Effector memory CD8-positive, alpha-beta T cell (primary cell): ENCODE measurements around the gene KDM5C.
"Not testable (repeated sequence)": the region's sequence is repeated elsewhere in the genome, so short reads cannot be mapped to it uniquely, and the experiment has no call there.

Experiments
- ATAC-seq: fragments of 150-1000 bp; cut with Tn5 transposase; replicated peaks from 2 replicates; pipeline ENCODE4 v1.10.0; 2021; ENCODE audit warnings: mild to moderate bottlenecking, moderate library complexity
- DNase-seq, 3 experiments: peaks; one replicate each; pipeline ENCODE4 v3.0.0; 2021
- H3K27ac Mint-ChIP-seq, 2 donors: one replicate each; pipeline ENCODE4 v1.8.0; 2022; ENCODE audit warnings: mild to moderate bottlenecking in 2 of 2, mixed read lengths in 2 of 2, moderate library complexity in 2 of 2
- H3K27me3 Mint-ChIP-seq, 2 donors: one replicate each; pipeline ENCODE4 v1.8.0; 2022; ENCODE audit warnings: mixed read lengths in 2 of 2
- H3K36me3 Mint-ChIP-seq: one replicate; pipeline ENCODE4 v1.8.0; 2022; ENCODE audit warnings: mild to moderate bottlenecking, moderate library complexity, mixed read lengths; ENCODE audit not compliant: insufficient read depth
- H3K4me1 Mint-ChIP-seq, 2 donors: one replicate each; pipeline ENCODE4 v1.8.0; 2022; ENCODE audit warnings: low read depth in 2 of 2, mixed read lengths in 2 of 2
- H3K4me3 Mint-ChIP-seq, 2 donors: one replicate each; pipeline ENCODE4 v1.8.0; 2022; ENCODE audit warnings: mild to moderate bottlenecking in 2 of 2, mixed read lengths in 2 of 2, moderate library complexity in 2 of 2
- H3K9me3 Mint-ChIP-seq, 2 donors: one replicate each; pipeline ENCODE4 v1.8.0; 2022; ENCODE audit warnings: mixed read lengths in 2 of 2

KDM5C gene

GRCh38 chrX:53195401-53195800, 29.6 kb downstream of the KDM5C start:
- Mint-ChIP-seq H3K4me1 (peaks cover 4 to 5% of the 10 kb centered on the region in 2 donors), H3K36me3 (peaks cover 55% of the 10 kb centered on the region), H3K27me3 (no peaks in the 10 kb centered on the region), H3K27ac (peak overlapping the region in 1 of 2 donors; percentile 72), H3K9me3 (no peaks in the 10 kb centered on the region), H3K4me3 (peak overlapping the region in 1 of 2 donors; percentile 31)
- no peak for DNase-seq
- ATAC-seq: no peak

GRCh38 chrX:53194308-53194707, 30.7 kb downstream of the KDM5C start:
- no peaks in the 10 kb centered on the region for H3K27me3 Mint-ChIP-seq
- H3K9me3 Mint-ChIP-seq: no peaks in the 10 kb centered on the region
- no peak for ATAC-seq
- peaks cover 55% of the 10 kb centered on the region for H3K36me3 Mint-ChIP-seq
- DNase-seq: no peak
- H3K4me3 Mint-ChIP-seq: no peak overlapping the region
- no peak overlapping the region for H3K27ac Mint-ChIP-seq
- peaks cover 6 to 7% of the 10 kb centered on the region in 2 donors for H3K4me1 Mint-ChIP-seq

- ATAC-seq (no peak), DNase-seq (no peak)
- H3K36me3 Mint-ChIP-seq: peaks cover 47% of the 10 kb centered on the region
- no peaks in the 10 kb centered on the region for H3K9me3 Mint-ChIP-seq
- no peak overlapping the region for H3K4me3 Mint-ChIP-seq
- no peaks in the 10 kb centered on the region for H3K27me3 Mint-ChIP-seq
- no peak overlapping the region for H3K27ac Mint-ChIP-seq
- peaks cover 6 to 8% of the 10 kb centered on the region in 2 donors for H3K4me1 Mint-ChIP-seq
Measured at GRCh38 chrX:53193093-53193492, 31.9 kb downstream of the KDM5C start.

- ATAC-seq: no peak
- H3K4me3 Mint-ChIP-seq: no peak overlapping the region
Measured at GRCh38 chrX:53190363-53190960, 34.5 kb downstream of the KDM5C start.

GRCh38 chrX:53188763-53189162, 36.2 kb downstream of the KDM5C start:
- no peak for ATAC-seq
- no peak overlapping the region for H3K27ac Mint-ChIP-seq
- peaks cover 1 to 3% of the 10 kb centered on the region in 2 donors for H3K4me1 Mint-ChIP-seq
- H3K36me3 Mint-ChIP-seq: peaks cover 13% of the 10 kb centered on the region
- no peak for DNase-seq
- H3K27me3 Mint-ChIP-seq: no peaks in the 10 kb centered on the region
- no peaks in the 10 kb centered on the region for H3K9me3 Mint-ChIP-seq
- H3K4me3 Mint-ChIP-seq: no peak overlapping the region

More at GRCh38 chrX:53190363-53190960, 34.5 kb downstream of the KDM5C start:
- peaks cover 1 to 5% of the 10 kb centered on the region in 2 donors for H3K4me1 Mint-ChIP-seq
- no peak for DNase-seq
- peaks cover 20% of the 10 kb centered on the region for H3K36me3 Mint-ChIP-seq
- peak overlapping the region; percentile 77 to 82 for H3K27ac Mint-ChIP-seq
- no peaks in the 10 kb centered on the region for H3K9me3 Mint-ChIP-seq
- no peaks in the 10 kb centered on the region for H3K27me3 Mint-ChIP-seq

- Mint-ChIP-seq H3K36me3 (peaks cover 9% of the 10 kb centered on the region), H3K4me3 (no peak overlapping the region), H3K9me3 (no peaks in the 10 kb centered on the region), H3K27ac (no peak overlapping the region), H3K27me3 (no peaks in the 10 kb centered on the region), H3K4me1 (peaks cover 1 to 3% of the 10 kb centered on the region in 2 donors)
- no peak for DNase-seq
- ATAC-seq: no peak
Measured at GRCh38 chrX:53186351-53186750, 38.7 kb downstream of the KDM5C start.

GRCh38 chrX:53184836-53185235, 40.2 kb downstream of the KDM5C start:
- no peak for DNase-seq

GRCh38 chrX:53171356-53171755, 53.7 kb downstream of the KDM5C start:
- no peak for DNase-seq
- Mint-ChIP-seq H3K4me3 (no peak overlapping the region), H3K9me3 (peaks cover 4 to 6% of the 10 kb centered on the region in 2 donors)

More at GRCh38 chrX:53184836-53185235, 40.2 kb downstream of the KDM5C start:
- Mint-ChIP-seq H3K27ac (no peak overlapping the region), H3K9me3 (no peaks in the 10 kb centered on the region), H3K4me1 (peaks cover 1 to 3% of the 10 kb centered on the region in 2 donors), H3K36me3 (peaks cover 5% of the 10 kb centered on the region), H3K27me3 (no peaks in the 10 kb centered on the region), H3K4me3 (no peak overlapping the region)
- no peak for ATAC-seq

GRCh38 chrX:53166103-53166502, 58.9 kb downstream of the KDM5C start:
- DNase-seq (no peak), ATAC-seq (no peak)
- H3K36me3 Mint-ChIP-seq: no peaks in the 10 kb centered on the region
- H3K4me3 Mint-ChIP-seq: no peak overlapping the region
- no peaks in the 10 kb centered on the region for H3K9me3 Mint-ChIP-seq
- no peaks in the 10 kb centered on the region for H3K27me3 Mint-ChIP-seq
- no peaks in the 10 kb centered on the region for H3K4me1 Mint-ChIP-seq
- no peak overlapping the region for H3K27ac Mint-ChIP-seq

More at GRCh38 chrX:53171356-53171755, 53.7 kb downstream of the KDM5C start:
- ATAC-seq: no peak
- no peak overlapping the region for H3K27ac Mint-ChIP-seq
- H3K4me1 Mint-ChIP-seq: no peaks in the 10 kb centered on the region
- no peaks in the 10 kb centered on the region for H3K36me3 Mint-ChIP-seq
- H3K27me3 Mint-ChIP-seq: no peaks in the 10 kb centered on the region

GRCh38 chrX:53164566-53164965, 60.4 kb downstream of the KDM5C start:
- not testable (repeated sequence) for ATAC-seq, H3K4me1 Mint-ChIP-seq, H3K27ac Mint-ChIP-seq, H3K4me3 Mint-ChIP-seq, DNase-seq, H3K27me3 Mint-ChIP-seq, H3K9me3 Mint-ChIP-seq, H3K36me3 Mint-ChIP-seq

- H3K27me3 Mint-ChIP-seq: no peaks in the 10 kb centered on the region
- no peak overlapping the region for H3K27ac Mint-ChIP-seq
- no peaks in the 10 kb centered on the region for H3K36me3 Mint-ChIP-seq
- H3K4me3 Mint-ChIP-seq: no peak overlapping the region
- ATAC-seq: no peak
- peaks cover 0 to 3% of the 10 kb centered on the region in 2 donors for H3K4me1 Mint-ChIP-seq
- no peak for DNase-seq
- H3K9me3 Mint-ChIP-seq: no peaks in the 10 kb centered on the region
Measured at GRCh38 chrX:53163436-53163835, 61.6 kb downstream of the KDM5C start.

GRCh38 chrX:53160297-53160983, 64.6 kb downstream of the KDM5C start:
- no peaks in the 10 kb centered on the region for H3K9me3 Mint-ChIP-seq
- no peak overlapping the region for H3K27ac Mint-ChIP-seq
- peaks cover 0 to 3% of the 10 kb centered on the region in 2 donors for H3K4me1 Mint-ChIP-seq
- DNase-seq (no peak), ATAC-seq (no peak)
- no peaks in the 10 kb centered on the region for H3K27me3 Mint-ChIP-seq
- H3K4me3 Mint-ChIP-seq: no peak overlapping the region
- H3K36me3 Mint-ChIP-seq: no peaks in the 10 kb centered on the region

- ATAC-seq: no peak
- peaks cover 0 to 3% of the 10 kb centered on the region in 2 donors for H3K4me1 Mint-ChIP-seq
Measured at GRCh38 chrX:53159184-53159583, 65.8 kb downstream of the KDM5C start.

GRCh38 chrX:53156207-53156596, 68.8 kb downstream of the KDM5C start:
- Mint-ChIP-seq H3K27me3 (no peaks in the 10 kb centered on the region), H3K27ac (no peak overlapping the region), H3K4me3 (no peak overlapping the region), H3K9me3 (no peaks in the 10 kb centered on the region), H3K36me3 (no peaks in the 10 kb centered on the region), H3K4me1 (peaks cover 0 to 3% of the 10 kb centered on the region in 2 donors)
- DNase-seq (no peak), ATAC-seq (no peak)

More at GRCh38 chrX:53159184-53159583, 65.8 kb downstream of the KDM5C start:
- H3K27me3 Mint-ChIP-seq: no peaks in the 10 kb centered on the region
- no peaks in the 10 kb centered on the region for H3K36me3 Mint-ChIP-seq
- H3K4me3 Mint-ChIP-seq: no peak overlapping the region
- no peak overlapping the region for H3K27ac Mint-ChIP-seq
- no peaks in the 10 kb centered on the region for H3K9me3 Mint-ChIP-seq
- DNase-seq: no peak
